Measurements from ENCODE around the gene KRTAP5-1.

DNA sequence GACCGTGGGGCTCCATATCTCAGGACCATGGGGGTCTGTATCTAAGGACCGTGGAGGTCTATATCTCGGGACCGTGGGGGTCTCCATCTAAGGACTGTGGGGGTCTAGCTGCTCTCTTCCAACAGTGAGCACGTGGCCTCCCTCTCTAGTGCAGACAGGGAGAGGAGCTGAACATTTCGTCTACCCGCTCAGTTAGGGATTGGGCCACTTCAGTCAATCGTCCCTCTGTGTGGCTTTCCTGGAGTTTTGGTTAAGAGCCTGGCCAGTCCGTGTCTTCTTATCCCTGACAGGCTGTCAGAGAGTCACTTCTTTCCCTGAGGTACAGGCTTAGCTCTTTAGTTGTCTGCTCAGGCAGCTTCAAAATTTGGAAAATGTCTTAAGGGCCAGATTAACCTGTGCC, 3.1 kb downstream of the KRTAP5-1 start:
- TF ChIP-seq, protein P1, sequence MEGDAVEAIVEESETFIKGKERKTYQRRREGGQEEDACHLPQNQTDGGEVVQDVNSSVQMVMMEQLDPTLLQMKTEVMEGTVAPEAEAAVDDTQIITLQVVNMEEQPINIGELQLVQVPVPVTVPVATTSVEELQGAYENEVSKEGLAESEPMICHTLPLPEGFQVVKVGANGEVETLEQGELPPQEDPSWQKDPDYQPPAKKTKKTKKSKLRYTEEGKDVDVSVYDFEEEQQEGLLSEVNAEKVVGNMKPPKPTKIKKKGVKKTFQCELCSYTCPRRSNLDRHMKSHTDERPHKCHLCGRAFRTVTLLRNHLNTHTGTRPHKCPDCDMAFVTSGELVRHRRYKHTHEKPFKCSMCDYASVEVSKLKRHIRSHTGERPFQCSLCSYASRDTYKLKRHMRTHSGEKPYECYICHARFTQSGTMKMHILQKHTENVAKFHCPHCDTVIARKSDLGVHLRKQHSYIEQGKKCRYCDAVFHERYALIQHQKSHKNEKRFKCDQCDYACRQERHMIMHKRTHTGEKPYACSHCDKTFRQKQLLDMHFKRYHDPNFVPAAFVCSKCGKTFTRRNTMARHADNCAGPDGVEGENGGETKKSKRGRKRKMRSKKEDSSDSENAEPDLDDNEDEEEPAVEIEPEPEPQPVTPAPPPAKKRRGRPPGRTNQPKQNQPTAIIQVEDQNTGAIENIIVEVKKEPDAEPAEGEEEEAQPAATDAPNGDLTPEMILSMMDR (optimal IDR thresholded peaks at IDR 0.05 in 1 of 3, IDR thresholded peaks at IDR 0.05 in 1 of 3, conservative IDR thresholded peaks at IDR 0.05 in 1 of 3; ENCODE audit: extremely low read depth in 1 of 3, insufficient read depth in 2 of 3, low read length in 3 of 3) = no peak
- no peak for TF ChIP-seq EZH2 (IDR thresholded peaks at IDR 0.05; ENCODE audit: low read length)
